ENCODE measurements around the gene BRPF1. TPM values are rescaled to one million over a fixed set of nuclear protein-coding genes. Genes with fewer than 3 reads are reported as not detected.

Gene BRPF1
- total RNA-seq, 1 donor from 2014 or later: 40.6 TPM

DNA sequence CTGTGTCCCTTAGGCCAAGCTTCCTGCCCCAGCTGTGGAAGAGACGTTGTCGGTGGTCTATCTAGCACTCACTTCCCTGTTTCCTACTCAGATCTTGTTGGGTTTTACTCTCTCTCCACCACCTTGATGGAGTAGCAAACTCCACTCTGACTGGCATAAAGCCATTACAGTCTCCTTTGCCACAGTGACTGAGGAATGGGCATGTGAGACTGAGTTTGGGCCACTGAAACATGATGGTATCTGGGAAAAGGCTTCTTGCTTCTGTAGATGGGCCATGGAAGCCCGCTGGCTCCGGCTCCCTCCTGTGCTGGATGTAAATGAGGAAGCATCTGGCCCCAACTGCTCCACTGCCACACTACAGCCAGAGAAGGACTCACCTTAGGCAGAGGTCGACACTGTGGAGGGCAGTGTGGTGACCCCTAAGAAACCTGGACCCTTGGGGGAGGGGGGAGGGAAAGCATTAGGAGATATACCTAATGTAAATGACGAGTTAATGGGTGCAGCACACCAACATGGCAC is 47.6 kb downstream of the BRPF1 start:
- no peak for DNase-seq (ENCODE audit: low spot score)
- no peaks in the 10 kb centered on the region for H3K9me3 Mint-ChIP-seq (ENCODE audit: unreplicated experiment)
- TF ChIP-seq CTCF (IDR thresholded peaks at IDR 0.05; ENCODE audit: unreplicated experiment): no peak
- peaks cover 4% of the 10 kb centered on the region for H3K36me3 Mint-ChIP-seq (ENCODE audit: low read depth, unreplicated experiment)
- no peak overlapping the region for H3K4me3 Mint-ChIP-seq (ENCODE audit: unreplicated experiment)
- H3K27ac Mint-ChIP-seq (ENCODE audit: unreplicated experiment): no peak overlapping the region
- H3K27me3 Mint-ChIP-seq (ENCODE audit: unreplicated experiment): no peaks in the 10 kb centered on the region
- peaks cover 13% of the 10 kb centered on the region for H3K4me1 Mint-ChIP-seq (ENCODE audit: unreplicated experiment)

- H3K36me3 Mint-ChIP-seq (ENCODE audit: low read depth, unreplicated experiment): peaks cover 4% of the 10 kb centered on the region
- no peak for TF ChIP-seq CTCF (IDR thresholded peaks at IDR 0.05; ENCODE audit: unreplicated experiment)
- H3K9me3 Mint-ChIP-seq (ENCODE audit: unreplicated experiment): no peaks in the 10 kb centered on the region
- H3K4me1 Mint-ChIP-seq (ENCODE audit: unreplicated experiment): peaks cover 13% of the 10 kb centered on the region
- H3K27me3 Mint-ChIP-seq (ENCODE audit: unreplicated experiment): no peaks in the 10 kb centered on the region
- no peak overlapping the region for H3K4me3 Mint-ChIP-seq (ENCODE audit: unreplicated experiment)
- no peak overlapping the region for H3K27ac Mint-ChIP-seq (ENCODE audit: unreplicated experiment)
- DNase-seq (ENCODE audit: low spot score): no peak
These were observed 48.4 kb downstream of the BRPF1 start for GRCh38 chr3:9779721-9780457.

GRCh38 chr3:9780458-9780812 is 48.9 kb downstream of the BRPF1 start:
- H3K4me1 Mint-ChIP-seq (ENCODE audit: unreplicated experiment): peaks cover 11% of the 10 kb centered on the region
- H3K4me3 Mint-ChIP-seq (ENCODE audit: unreplicated experiment): no peak overlapping the region
- H3K27ac Mint-ChIP-seq (ENCODE audit: unreplicated experiment): no peak overlapping the region
- H3K36me3 Mint-ChIP-seq (ENCODE audit: low read depth, unreplicated experiment): peaks cover 4% of the 10 kb centered on the region
- TF ChIP-seq CTCF (IDR thresholded peaks at IDR 0.05; ENCODE audit: unreplicated experiment): no peak
- no peaks in the 10 kb centered on the region for H3K9me3 Mint-ChIP-seq (ENCODE audit: unreplicated experiment)
- H3K27me3 Mint-ChIP-seq (ENCODE audit: unreplicated experiment): no peaks in the 10 kb centered on the region
- no peak for DNase-seq (ENCODE audit: low spot score)

GRCh38 chr3:9780910-9781309 is 49.4 kb downstream of the BRPF1 start:
- DNase-seq (ENCODE audit: low spot score): no peak

More at GRCh38 chr3:9780910-9781309, 49.4 kb downstream of the BRPF1 start:
- H3K27me3 Mint-ChIP-seq (ENCODE audit: unreplicated experiment): no peaks in the 10 kb centered on the region
- TF ChIP-seq CTCF (IDR thresholded peaks at IDR 0.05; ENCODE audit: unreplicated experiment): no peak
- no peak overlapping the region for H3K4me3 Mint-ChIP-seq (ENCODE audit: unreplicated experiment)
- no peaks in the 10 kb centered on the region for H3K9me3 Mint-ChIP-seq (ENCODE audit: unreplicated experiment)
- H3K36me3 Mint-ChIP-seq (ENCODE audit: low read depth, unreplicated experiment): peaks cover 4% of the 10 kb centered on the region
- no peak overlapping the region for H3K27ac Mint-ChIP-seq (ENCODE audit: unreplicated experiment)
- peaks cover 10% of the 10 kb centered on the region for H3K4me1 Mint-ChIP-seq (ENCODE audit: unreplicated experiment)
